Measurements from ENCODE around the gene TAF1B.

The TAF1B gene

GRCh38 chr2:9843229-9844035, at the start of gene TAF1B:
Gene TAF1B, plus strand, starts transcription at chr2:9843474. Its CDS starts 68 bp downstream, at chr2:9843542.
- peak; percentile 89 for DNase-seq (ENCODE audit: low read depth)

- no peak for DNase-seq (ENCODE audit: low read depth)
These were observed 49.2 kb upstream of the TAF1B start for GRCh38 chr2:9793918-9794717.

- DNase-seq (ENCODE audit: low read depth) = no peak
These were observed 48.2 kb upstream of the TAF1B start for GRCh38 chr2:9795071-9795470.

- no peak for DNase-seq (ENCODE audit: low read depth)
These were observed 46.9 kb upstream of the TAF1B start for GRCh38 chr2:9796056-9797010.

- no peak for DNase-seq (ENCODE audit: low read depth)
These were observed 46.2 kb upstream of the TAF1B start for GRCh38 chr2:9797086-9797485.

GRCh38 chr2:9797681-9798556, 45.4 kb upstream of the TAF1B start:
- no peak for DNase-seq (ENCODE audit: low read depth)

- no peak for DNase-seq (ENCODE audit: low read depth)
These were observed 44.2 kb upstream of the TAF1B start for GRCh38 chr2:9799011-9799596.

GRCh38 chr2:9799729-9800632, 43.3 kb upstream of the TAF1B start:
- peak; percentile 60 for DNase-seq (ENCODE audit: low read depth)

GRCh38 chr2:9800639-9800974, 42.7 kb upstream of the TAF1B start:
- no peak for DNase-seq (ENCODE audit: low read depth)

GRCh38 chr2:9800975-9801726, 42.1 kb upstream of the TAF1B start:
- peak; percentile 53 for DNase-seq (ENCODE audit: low read depth)

- no peak for DNase-seq (ENCODE audit: low read depth)
These were observed 40.7 kb upstream of the TAF1B start for GRCh38 chr2:9802576-9802993.

- peak; percentile 55 for DNase-seq (ENCODE audit: low read depth)
These were observed 40.1 kb upstream of the TAF1B start for GRCh38 chr2:9803023-9803805.

- peak; percentile 80 for DNase-seq (ENCODE audit: low read depth)
These were observed 37.6 kb upstream of the TAF1B start for GRCh38 chr2:9805435-9806297.

GRCh38 chr2:9806298-9806610, 37.0 kb upstream of the TAF1B start:
- no peak for DNase-seq (ENCODE audit: low read depth)

- no peak for DNase-seq (ENCODE audit: low read depth)
These were observed 36.6 kb upstream of the TAF1B start for GRCh38 chr2:9806656-9807055.

GRCh38 chr2:9807056-9807455, 36.2 kb upstream of the TAF1B start:
- DNase-seq (ENCODE audit: low read depth) = no peak

- no peak for DNase-seq (ENCODE audit: low read depth)
These were observed 35.5 kb upstream of the TAF1B start for GRCh38 chr2:9807555-9808305.
